AG09309 (cell line): ENCODE data around the gene CDH3.

ENCODE experiments used
- DNase-seq: peaks from one replicate; pipeline ENCODE4 v3.0.0-alpha.2; 2010; ENCODE audit warnings: low read depth
- H3K4me3 ChIP-seq: 2 replicates; pipeline ENCODE4 v1.5.1; 2011; ENCODE audit warnings: mild to moderate bottlenecking, low read depth, low read length, moderate library complexity; ENCODE audit not compliant: control insufficient read depth
- TF ChIP-seq, protein P1 (sequence below): IDR thresholded peaks from 2 replicates; pipeline ENCODE4 v1.5.1; 2011; ENCODE audit warnings: mild to moderate bottlenecking, low read depth, low read length, inconsistent platforms; ENCODE audit not compliant: insufficient read depth, control insufficient read depth; ENCODE audit errors: missing control alignments

CDH3 gene

GRCh38 chr16:68737046-68737729 is 92.1 kb downstream of the CDH3 start, which contains the start of gene CDH1:
Gene CDH1 (plus strand): TSS chr16:68737292. CDS start chr16:68737416, 124 bp downstream.
- TF ChIP-seq, protein P1, sequence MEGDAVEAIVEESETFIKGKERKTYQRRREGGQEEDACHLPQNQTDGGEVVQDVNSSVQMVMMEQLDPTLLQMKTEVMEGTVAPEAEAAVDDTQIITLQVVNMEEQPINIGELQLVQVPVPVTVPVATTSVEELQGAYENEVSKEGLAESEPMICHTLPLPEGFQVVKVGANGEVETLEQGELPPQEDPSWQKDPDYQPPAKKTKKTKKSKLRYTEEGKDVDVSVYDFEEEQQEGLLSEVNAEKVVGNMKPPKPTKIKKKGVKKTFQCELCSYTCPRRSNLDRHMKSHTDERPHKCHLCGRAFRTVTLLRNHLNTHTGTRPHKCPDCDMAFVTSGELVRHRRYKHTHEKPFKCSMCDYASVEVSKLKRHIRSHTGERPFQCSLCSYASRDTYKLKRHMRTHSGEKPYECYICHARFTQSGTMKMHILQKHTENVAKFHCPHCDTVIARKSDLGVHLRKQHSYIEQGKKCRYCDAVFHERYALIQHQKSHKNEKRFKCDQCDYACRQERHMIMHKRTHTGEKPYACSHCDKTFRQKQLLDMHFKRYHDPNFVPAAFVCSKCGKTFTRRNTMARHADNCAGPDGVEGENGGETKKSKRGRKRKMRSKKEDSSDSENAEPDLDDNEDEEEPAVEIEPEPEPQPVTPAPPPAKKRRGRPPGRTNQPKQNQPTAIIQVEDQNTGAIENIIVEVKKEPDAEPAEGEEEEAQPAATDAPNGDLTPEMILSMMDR: no peak
- DNase-seq: no peak
- no peak within 1 kb of the TSS for H3K4me3 ChIP-seq

GRCh38 chr16:68737730-68738629 is 92.9 kb downstream of the CDH3 start:
- TF ChIP-seq, protein P1: no peak
- no peak overlapping the region for H3K4me3 ChIP-seq
- no peak for DNase-seq

- no peak overlapping the region for H3K4me3 ChIP-seq
- no peak for DNase-seq
- TF ChIP-seq, protein P1: no peak
These were observed 95.0 kb downstream of the CDH3 start for GRCh38 chr16:68739964-68740627.

GRCh38 chr16:68740628-68741346 is 95.7 kb downstream of the CDH3 start:
- no peak for DNase-seq
- no peak overlapping the region for H3K4me3 ChIP-seq
- TF ChIP-seq, protein P1: no peak

DNA sequence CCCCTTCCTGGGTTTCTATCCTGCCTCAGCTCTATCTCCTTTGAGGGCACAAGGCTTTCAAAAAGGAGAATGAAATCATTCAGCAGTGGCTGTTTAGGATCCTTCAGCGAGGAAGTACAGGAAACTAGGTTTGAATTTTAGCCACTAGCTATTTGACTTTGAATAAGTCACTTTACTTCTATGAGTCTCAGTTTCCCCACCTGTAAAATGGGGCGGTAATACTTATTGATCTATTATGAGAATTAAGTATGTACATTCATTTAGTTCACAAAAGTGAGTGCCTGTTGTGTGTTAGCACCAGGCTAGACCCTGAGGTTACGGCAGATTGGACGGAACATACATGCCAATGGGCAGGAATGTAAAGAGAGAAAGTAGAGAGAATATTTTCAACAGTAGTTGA is 98.6 kb downstream of the CDH3 start:
- TF ChIP-seq, protein P1: no peak
- H3K4me3 ChIP-seq: no peak overlapping the region
- no peak for DNase-seq
